Adrenal gland (tissue), 12 donors: Measurements from ENCODE around the gene HES7. TPM values are rescaled to one million over a fixed set of nuclear protein-coding genes. Genes with fewer than 3 reads are reported as not detected.

Experiments
- DNase-seq, 7 donors: peaks; one replicate each; pipeline ENCODE4 v3.0.0-alpha.2; 2019 to 2020
- H3K27ac ChIP-seq, 5 donors: fragments of 200-600 bp; sonication (generic) in 4 of 5; 1 replicate in 3 of 5; 2 replicates in 2 of 5; pipeline versions ENCODE4 v1.5.1 to v1.8.0; 2016 to 2020; ENCODE audit warnings: mild to moderate bottlenecking in 1 of 5
- H3K27me3 ChIP-seq: fragments of 200-600 bp; 2 replicates; pipeline ENCODE4 v1.8.0; 2021
- H3K36me3 ChIP-seq, 2 donors: fragments of 200-600 bp; replicated peaks in 1 of 2; 1 replicate in 1 of 2; 2 replicates in 1 of 2; pipeline versions ENCODE4 v1.5.1 to v1.8.0; 2018 to 2022
- H3K4me1 ChIP-seq, 2 donors: fragments of 200-600 bp; replicated peaks in 1 of 2; 1 replicate in 1 of 2; 2 replicates in 1 of 2; pipeline versions ENCODE4 v1.5.1 to v1.8.0; 2018 to 2021
- H3K4me3 ChIP-seq, 4 donors: fragments of 200-600 bp; sonication (generic) in 3 of 4; one replicate each; pipeline ENCODE4 v1.5.1; 2016 to 2018
- H3K9me3 ChIP-seq, 3 donors: fragments of 200-600 bp; sonication (generic) in 1 of 3; replicated peaks in 1 of 3; 1 replicate in 2 of 3; 2 replicates in 1 of 3; pipeline versions ENCODE4 v1.5.1 to v1.8.0; 2016 to 2021
- CTCF ChIP-seq, 6 experiments: fragments of 450-650 bp in 4 of 6; fragments of 200-600 bp in 2 of 6; sonication (generic) in 1 of 6; IDR thresholded peaks; 1 replicate in 5 of 6; 2 replicates in 1 of 6; pipeline versions ENCODE4 v1.5.1 to v1.8.0; 2016 to 2021; ENCODE audit warnings: antibody characterized with exemption in 6 of 6, mild to moderate bottlenecking in 2 of 6, moderate library complexity in 1 of 6
- POLR2A ChIP-seq, 2 donors: fragments of 450-650 bp; IDR thresholded peaks; one replicate each; pipeline ENCODE4 v1.6.1; 2017; ENCODE audit warnings: antibody characterized with exemption in 2 of 2, mild to moderate bottlenecking in 2 of 2, moderate library complexity in 1 of 2
- WGBS, 4 donors: extraction: QIAGEN DNeasy Blood & Tissue Kit in 2 of 4; methylation state at CpG; one replicate each; pipeline versions ENCODE4 v1.1.5 to v1.1.7; 2013 to 2017; 5-methylcytosine and 5-hydroxymethylcytosine counted together
- intact Hi-C, 2 donors: fragments of 100-400 bp; cut with DNase I; formaldehyde crosslinking; loops; one replicate each; pipeline versions ENCODE4 v1.14.1 to v1.15.0; 2022 to 2023
- polyA plus RNA-seq, 3 donors: library from polyadenylated mRNA; stranded (reverse); fragments of 200-250 nt in 2 of 3; fragments of 350-450 nt in 1 of 3; fragmentation: Illumina TruSeq in 1 of 3; extraction: RNeasy Lipid Tissue Mini Kit (QIAGEN cat#74804) in 1 of 3; gene quantifications; one replicate each; pipeline ENCODE4 v1.2.3, GENCODE V29; 2013 to 2014
- total RNA-seq, 9 donors: library from RNA; depleted of rRNA in 4 of 9; stranded (reverse); fragments of >200 nt in 4 of 9; fragments of 120-200 nt in 1 of 9; fragmentation: NEBNext Ultra II Directional in 1 of 9; extraction: Animal tissue kit (Norgen Biotek cat#: 25700) in 1 of 9; gene quantifications; one replicate each; pipeline versions ENCODE4 v1.1.0 to v1.2.4, GENCODE V29; 2013 to 2023
- donor health status: healthy with polysubstance abuse.
- donor health status: Bipolar disorder and iron deficiency.
- donor health status: DM: yes; HTN: yes; CAD: no.
- donor health status: DM: no; HTN: no; CAD: no.
- donor health status: DM: no; HTN: no; CAD: no.
- donor health status: DM: yes; HTN: yes; CAD: no.

The HES7 gene
- total and polyA plus RNA-seq, 12 donors, result 0.06 to 1.0 (median 0.32) TPM; not detected in 7

GRCh38 chr17:8119581-8120519 is 4.1 kb downstream of the HES7 start:
- H3K4me1 ChIP-seq, result peaks cover 38 to 57% of the 10 kb centered on the region in 2 donors
- TF ChIP-seq CTCF (IDR thresholded peaks at IDR 0.05) (no peak), POLR2A (IDR thresholded peaks at IDR 0.05) (no peak)
- 0 to 2% (median 1%) methylated on average over 26 to 28 of the region's 28 CpGs for WGBS, 4 donors
- H3K27ac ChIP-seq, result peak overlapping the region in 4 of 5 donors; percentile 49 to 91 (median 73)
- intact Hi-C loops, result loop anchor here in 1 of 2 donors (10.0 kb wide), 1 partner anchor 65 kb away; no protein-coding TSS in a partner anchor
- H3K4me3 ChIP-seq, result peak overlapping the region in 2 of 4 donors; percentile 17 to 61
- no peaks in the 10 kb centered on the region for H3K9me3 ChIP-seq
- DNase-seq, result peak; percentile 73 to 95 (median 85)
- peaks cover 25% of the 10 kb centered on the region for H3K27me3 ChIP-seq
- no peaks in the 10 kb centered on the region for H3K36me3 ChIP-seq

GRCh38 chr17:8118769-8119580 is 4.9 kb downstream of the HES7 start:
- WGBS, 4 donors, result 0 to 1% (median 0%) methylated on average over 18 to 38 of the region's 38 CpGs
- no peaks in the 10 kb centered on the region for H3K9me3 ChIP-seq
- peak overlapping the region in 4 of 5 donors; percentile 49 to 91 (median 73) for H3K27ac ChIP-seq
- no peak for TF ChIP-seq POLR2A (IDR thresholded peaks at IDR 0.05)
- peak; percentile 73 to 90 (median 82) for TF ChIP-seq CTCF (IDR thresholded peaks at IDR 0.05)
- intact Hi-C loops, result no loop called here
- H3K36me3 ChIP-seq, result no peaks in the 10 kb centered on the region
- peaks cover 21% of the 10 kb centered on the region for H3K27me3 ChIP-seq
- H3K4me3 ChIP-seq, result peak overlapping the region in 3 of 4 donors; percentile 5 to 61 (median 17)
- H3K4me1 ChIP-seq, result peaks cover 36 to 48% of the 10 kb centered on the region in 2 donors
- DNase-seq, result peak; percentile 86 to 96 (median 90)

GRCh38 chr17:8117980-8118768 is 5.7 kb downstream of the HES7 start, which contains the start of gene ALOXE3:
Gene ALOXE3 (minus strand): TSS chr17:8118514. CDS start chr17:8117990, 524 bp downstream.
- intact Hi-C loops, result no loop called here
- peak in 6 of 7 donors; percentile 53 to 75 (median 66) for DNase-seq
- no peaks in the 10 kb centered on the region for H3K36me3 ChIP-seq
- H3K4me1 ChIP-seq, result peaks cover 29 to 40% of the 10 kb centered on the region in 2 donors
- peak within 1 kb of the TSS in 3 of 4 donors; percentile 5 to 61 (median 17) for H3K4me3 ChIP-seq
- H3K27me3 ChIP-seq, result peaks cover 22% of the 10 kb centered on the region
- 1 to 5% (median 2%) methylated on average over 14 to 33 of the region's 33 CpGs for WGBS, 4 donors
- H3K27ac ChIP-seq, result peak within 1 kb of the TSS in 4 of 5 donors; percentile 49 to 91 (median 73)
- no peaks in the 10 kb centered on the region for H3K9me3 ChIP-seq
- peak in 1 of 2 donors; percentile 4 for TF ChIP-seq POLR2A (IDR thresholded peaks at IDR 0.05)
- TF ChIP-seq CTCF (IDR thresholded peaks at IDR 0.05), result no peak
